ENCODE data around the gene NCSTN.
A peak's percentile ranks its signal among the peaks of the same experiment; 100 is the strongest.
"Not testable (repeated sequence)": the region's sequence is repeated elsewhere in the genome, so short reads cannot be mapped to it uniquely, and the experiment has no call there.

Gene NCSTN

DNA sequence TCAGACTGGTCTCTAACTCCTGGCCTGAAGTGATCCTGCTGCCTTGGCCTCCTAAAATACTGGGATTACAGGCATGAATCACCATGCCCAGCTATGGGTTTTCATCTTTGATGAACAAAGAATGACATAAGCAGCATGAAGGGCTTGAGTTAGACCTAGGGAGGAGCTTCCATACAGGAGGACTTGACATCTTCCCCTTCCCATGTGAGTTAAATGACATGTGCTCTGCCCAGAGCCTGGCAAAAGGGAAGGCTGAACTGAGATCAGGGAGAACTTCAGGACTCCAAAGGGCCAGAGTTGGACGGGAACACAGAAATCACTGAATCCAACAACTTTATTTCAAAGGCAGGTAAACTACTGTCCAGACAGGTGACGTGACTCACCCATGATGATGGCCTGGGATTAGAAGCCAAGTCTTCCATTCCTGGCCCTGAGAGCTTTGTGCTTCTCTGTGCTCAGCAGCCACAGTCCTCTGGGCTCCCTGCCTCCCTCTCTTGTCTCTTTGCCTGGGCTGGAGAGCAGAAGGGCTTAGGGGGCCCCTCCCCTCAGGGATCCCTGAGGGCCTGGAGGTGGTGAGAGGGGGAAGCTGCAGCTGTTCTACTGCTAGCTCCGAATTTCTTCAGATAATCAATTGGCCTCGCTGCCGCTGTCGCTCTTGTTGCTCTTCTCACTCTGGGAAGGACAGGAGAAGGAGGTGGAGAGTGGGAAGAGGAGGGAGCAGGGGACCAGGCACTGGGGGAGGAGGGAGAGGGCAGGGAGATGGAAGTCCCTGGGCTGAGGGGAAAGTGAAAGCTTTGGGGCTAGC lies 31.3 kb downstream of the NCSTN start:
- no peak for DNase-seq (ENCODE audit: low read depth in 2 of 2)
- TF ChIP-seq, protein P1, sequence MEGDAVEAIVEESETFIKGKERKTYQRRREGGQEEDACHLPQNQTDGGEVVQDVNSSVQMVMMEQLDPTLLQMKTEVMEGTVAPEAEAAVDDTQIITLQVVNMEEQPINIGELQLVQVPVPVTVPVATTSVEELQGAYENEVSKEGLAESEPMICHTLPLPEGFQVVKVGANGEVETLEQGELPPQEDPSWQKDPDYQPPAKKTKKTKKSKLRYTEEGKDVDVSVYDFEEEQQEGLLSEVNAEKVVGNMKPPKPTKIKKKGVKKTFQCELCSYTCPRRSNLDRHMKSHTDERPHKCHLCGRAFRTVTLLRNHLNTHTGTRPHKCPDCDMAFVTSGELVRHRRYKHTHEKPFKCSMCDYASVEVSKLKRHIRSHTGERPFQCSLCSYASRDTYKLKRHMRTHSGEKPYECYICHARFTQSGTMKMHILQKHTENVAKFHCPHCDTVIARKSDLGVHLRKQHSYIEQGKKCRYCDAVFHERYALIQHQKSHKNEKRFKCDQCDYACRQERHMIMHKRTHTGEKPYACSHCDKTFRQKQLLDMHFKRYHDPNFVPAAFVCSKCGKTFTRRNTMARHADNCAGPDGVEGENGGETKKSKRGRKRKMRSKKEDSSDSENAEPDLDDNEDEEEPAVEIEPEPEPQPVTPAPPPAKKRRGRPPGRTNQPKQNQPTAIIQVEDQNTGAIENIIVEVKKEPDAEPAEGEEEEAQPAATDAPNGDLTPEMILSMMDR (IDR thresholded peaks at IDR 0.05; ENCODE audit: low read depth, low read length) = no peak

DNA sequence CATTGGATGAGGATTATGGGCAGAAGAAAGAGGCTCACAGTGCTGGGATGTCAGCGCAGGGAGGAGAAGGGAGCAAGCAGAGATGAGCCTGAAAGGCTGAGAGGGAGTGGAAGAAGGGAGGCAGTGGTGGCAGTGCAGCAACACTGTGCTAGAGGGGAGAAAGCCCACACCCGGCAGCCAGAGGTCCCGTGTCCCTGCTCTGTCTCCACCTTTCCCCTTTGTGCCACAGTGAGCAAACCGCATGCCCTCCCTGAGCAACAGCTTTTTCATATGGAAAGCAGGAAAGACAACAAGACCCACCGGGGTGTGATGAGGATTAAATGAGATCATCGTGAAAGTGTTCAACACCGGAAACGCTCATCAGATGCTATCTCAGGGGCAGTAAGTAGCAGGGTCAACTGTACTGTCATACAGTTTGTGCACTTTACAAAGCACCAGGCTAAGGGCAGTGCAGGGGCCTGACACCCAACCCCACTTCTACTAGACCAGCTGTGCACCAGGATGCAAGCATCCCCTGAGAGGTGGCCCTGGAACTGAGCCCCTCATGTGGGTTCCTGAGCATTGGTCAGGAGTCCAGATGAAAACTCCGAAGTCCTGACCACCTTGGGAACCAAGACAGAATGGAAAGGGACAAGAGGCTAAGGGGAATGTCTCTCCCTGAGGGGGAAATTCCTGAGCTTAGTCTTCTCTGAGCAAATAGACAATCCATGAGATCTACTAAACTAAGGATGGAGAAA lies 32.8 kb downstream of the NCSTN start:
- TF ChIP-seq, protein P1 (IDR thresholded peaks at IDR 0.05; ENCODE audit: low read depth, low read length) = no peak
- no peak overlapping the region for H3K4me3 ChIP-seq (replicated peaks in 1 of 2; ENCODE audit: low read depth in 2 of 2, low read length in 2 of 2)
- DNase-seq (ENCODE audit: low read depth in 2 of 2) = peak in 1 of 2 donors; percentile 32

More for the DNA sequence above, 31.3 kb downstream of the NCSTN start:
- H3K4me3 ChIP-seq (replicated peaks in 1 of 2; ENCODE audit: low read depth in 2 of 2, low read length in 2 of 2) = no peak overlapping the region

DNA sequence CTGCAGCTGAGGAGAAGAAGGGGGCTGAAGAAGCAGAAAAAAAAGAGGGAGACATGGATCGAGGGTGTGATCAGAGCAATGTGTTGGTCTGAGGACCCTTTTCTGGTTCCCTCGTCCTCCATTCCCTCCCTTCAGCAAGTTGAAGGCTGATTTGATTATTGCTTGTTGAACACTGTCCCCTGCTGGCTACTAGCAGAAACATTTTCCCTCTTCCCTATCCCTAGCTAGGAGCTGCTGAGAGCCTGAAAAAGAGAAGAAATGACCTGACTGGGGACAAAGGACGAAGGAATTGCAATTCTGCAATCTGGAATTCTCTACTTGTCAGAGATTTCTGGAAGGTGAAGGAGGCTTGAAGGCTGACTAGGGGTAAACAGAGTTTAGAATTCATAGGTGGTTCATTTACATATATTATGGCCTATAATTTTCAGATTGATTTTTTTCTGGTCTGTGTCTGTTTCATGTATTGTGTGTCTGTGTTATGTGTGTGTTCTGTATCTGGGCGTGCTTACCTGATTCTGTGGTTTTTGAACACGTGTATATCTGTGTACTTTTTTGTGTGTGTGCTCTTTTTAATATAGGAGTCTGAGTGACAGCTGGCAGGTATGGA lies 33.4 kb downstream of the NCSTN start:
- DNase-seq (ENCODE audit: low read depth in 2 of 2) = peak; percentile 81 to 83
- TF ChIP-seq, protein P1 (IDR thresholded peaks at IDR 0.05; ENCODE audit: low read depth, low read length) = peak; percentile 97
- H3K4me3 ChIP-seq (replicated peaks in 1 of 2; ENCODE audit: low read depth in 2 of 2, low read length in 2 of 2) = no peak overlapping the region

DNA sequence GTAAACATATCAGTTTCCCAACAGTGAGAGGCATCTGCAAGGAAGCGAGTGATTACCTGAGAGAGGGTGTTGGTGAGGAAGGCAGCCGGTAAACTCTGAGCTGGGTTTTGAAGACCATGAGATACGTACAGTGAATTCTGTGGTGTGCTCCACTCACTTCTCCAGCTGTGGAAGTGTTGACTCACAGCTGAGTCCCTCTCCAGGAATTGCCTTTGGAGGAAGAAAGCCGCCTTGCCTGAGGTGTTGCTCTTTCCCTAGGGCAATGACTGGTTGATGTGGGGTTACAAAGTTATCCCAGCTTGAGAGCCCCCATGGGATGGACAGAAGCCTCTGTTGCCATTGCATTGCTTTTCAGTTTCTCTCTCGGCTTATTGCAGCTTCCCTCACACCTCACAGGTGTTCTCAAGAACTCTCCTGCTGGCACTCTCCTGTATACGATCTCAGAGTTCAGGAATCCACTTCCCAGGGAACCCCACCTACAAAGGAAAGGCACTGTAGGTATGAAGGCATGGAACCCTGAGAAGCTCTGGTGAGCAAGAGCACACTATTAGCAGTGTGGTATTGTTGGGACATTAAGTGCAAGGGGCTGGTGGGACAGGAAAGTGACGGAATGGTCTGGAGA lies 34.5 kb downstream of the NCSTN start:
- DNase-seq (ENCODE audit: low read depth in 2 of 2) = peak in 1 of 2 donors; percentile 74
- TF ChIP-seq, protein P1 (IDR thresholded peaks at IDR 0.05; ENCODE audit: low read depth, low read length) = no peak
- no peak overlapping the region for H3K4me3 ChIP-seq (replicated peaks in 1 of 2; ENCODE audit: low read depth in 2 of 2, low read length in 2 of 2)

DNA sequence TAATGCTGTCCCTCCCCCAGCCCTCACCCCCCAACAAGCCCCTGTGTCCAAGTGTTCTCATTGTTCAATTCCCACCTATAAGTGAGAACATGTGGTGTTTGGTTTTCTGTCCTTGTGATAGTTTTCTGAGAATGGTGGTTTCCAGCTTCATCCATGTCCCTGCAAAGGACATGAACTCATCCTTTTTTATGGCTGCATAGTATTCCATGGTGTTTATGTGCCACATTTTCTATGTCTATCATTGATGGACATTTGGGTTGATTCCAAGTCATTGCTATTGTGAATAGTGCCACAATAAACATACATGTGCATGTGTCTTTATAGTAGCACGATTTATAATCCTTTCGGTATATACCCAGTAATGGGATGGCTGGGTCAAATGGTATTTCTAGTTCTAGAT lies 41.6 kb downstream of the NCSTN start:
- DNase-seq (ENCODE audit: low read depth in 2 of 2); H3K4me3 ChIP-seq (replicated peaks in 1 of 2; ENCODE audit: low read depth in 2 of 2, low read length in 2 of 2): not testable (repeated sequence)

DNA sequence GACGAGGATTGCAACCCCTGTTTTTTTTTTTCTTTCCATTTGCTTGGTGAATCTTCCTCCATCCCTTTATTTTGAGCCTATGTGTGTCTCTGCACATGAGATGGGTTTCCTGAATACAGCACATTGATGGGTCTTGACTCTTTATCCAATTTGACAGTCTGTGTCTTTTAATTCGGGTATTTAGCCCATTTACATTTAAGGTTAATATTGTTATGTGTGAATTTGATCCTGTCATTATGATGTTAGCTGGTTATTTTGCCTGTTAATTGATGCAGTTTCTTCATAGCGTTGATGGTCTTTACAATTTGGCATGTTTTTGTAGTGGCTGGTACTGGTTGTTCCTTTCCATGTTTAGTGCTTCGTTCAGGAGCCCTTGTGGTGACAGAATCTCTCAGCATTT lies 45.2 kb downstream of the NCSTN start:
- not testable (repeated sequence) for DNase-seq (ENCODE audit: low read depth in 2 of 2); H3K4me3 ChIP-seq (replicated peaks in 1 of 2; ENCODE audit: low read depth in 2 of 2, low read length in 2 of 2)

DNA sequence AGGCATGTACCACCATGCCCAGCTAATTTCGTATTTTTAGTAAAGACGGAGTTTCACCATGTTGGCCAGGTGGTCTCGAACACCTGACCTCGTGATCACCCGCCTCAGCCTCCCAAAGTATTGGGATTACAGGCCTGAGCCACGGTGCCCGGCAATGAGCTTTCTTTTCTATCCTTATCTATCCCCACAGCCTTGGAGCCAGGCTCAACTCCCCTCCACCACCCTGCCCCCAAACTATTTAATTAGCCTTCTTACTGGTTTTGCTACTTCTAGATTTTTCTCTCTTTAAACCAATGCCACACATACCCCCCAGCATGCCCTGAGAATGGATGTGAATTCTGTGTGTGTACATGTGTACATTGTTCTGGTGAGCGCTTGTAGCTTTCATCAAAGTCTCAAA lies 51.5 kb downstream of the NCSTN start:
- no peak for DNase-seq (ENCODE audit: low read depth in 2 of 2)
- no peak overlapping the region for H3K4me3 ChIP-seq (replicated peaks in 1 of 2; ENCODE audit: low read depth in 2 of 2, low read length in 2 of 2)
- TF ChIP-seq, protein P1 (IDR thresholded peaks at IDR 0.05; ENCODE audit: low read depth, low read length) = no peak

Data from cardiac fibroblast (primary cell).